ENCODE data around the gene PLEKHD1. TPM values are rescaled to one million over a fixed set of nuclear protein-coding genes. Genes with fewer than 3 reads are reported as not detected.
"Not testable (repeated sequence)": the region's sequence is repeated elsewhere in the genome, so short reads cannot be mapped to it uniquely, and the experiment has no call there.

The PLEKHD1 gene
- total RNA-seq, 1 donor from 2014 or later = 0.48 TPM

GRCh38 chr14:69473946-69474345, 10.6 kb upstream of the PLEKHD1 start:
- H3K9me3 Mint-ChIP-seq = no peaks in the 10 kb centered on the region
- no peak for DNase-seq (ENCODE audit: extremely low spot score, unreplicated experiment)
- H3K36me3 Mint-ChIP-seq = no peaks in the 10 kb centered on the region
- TF ChIP-seq, protein P1, sequence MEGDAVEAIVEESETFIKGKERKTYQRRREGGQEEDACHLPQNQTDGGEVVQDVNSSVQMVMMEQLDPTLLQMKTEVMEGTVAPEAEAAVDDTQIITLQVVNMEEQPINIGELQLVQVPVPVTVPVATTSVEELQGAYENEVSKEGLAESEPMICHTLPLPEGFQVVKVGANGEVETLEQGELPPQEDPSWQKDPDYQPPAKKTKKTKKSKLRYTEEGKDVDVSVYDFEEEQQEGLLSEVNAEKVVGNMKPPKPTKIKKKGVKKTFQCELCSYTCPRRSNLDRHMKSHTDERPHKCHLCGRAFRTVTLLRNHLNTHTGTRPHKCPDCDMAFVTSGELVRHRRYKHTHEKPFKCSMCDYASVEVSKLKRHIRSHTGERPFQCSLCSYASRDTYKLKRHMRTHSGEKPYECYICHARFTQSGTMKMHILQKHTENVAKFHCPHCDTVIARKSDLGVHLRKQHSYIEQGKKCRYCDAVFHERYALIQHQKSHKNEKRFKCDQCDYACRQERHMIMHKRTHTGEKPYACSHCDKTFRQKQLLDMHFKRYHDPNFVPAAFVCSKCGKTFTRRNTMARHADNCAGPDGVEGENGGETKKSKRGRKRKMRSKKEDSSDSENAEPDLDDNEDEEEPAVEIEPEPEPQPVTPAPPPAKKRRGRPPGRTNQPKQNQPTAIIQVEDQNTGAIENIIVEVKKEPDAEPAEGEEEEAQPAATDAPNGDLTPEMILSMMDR (conservative IDR thresholded peaks at IDR 0.05) = no peak
- H3K4me3 Mint-ChIP-seq = no peak overlapping the region
- peaks cover 8% of the 10 kb centered on the region for H3K27me3 Mint-ChIP-seq
- no peaks in the 10 kb centered on the region for H3K4me1 Mint-ChIP-seq (ENCODE audit: unreplicated experiment)
- no peak overlapping the region for H3K27ac Mint-ChIP-seq

DNA sequence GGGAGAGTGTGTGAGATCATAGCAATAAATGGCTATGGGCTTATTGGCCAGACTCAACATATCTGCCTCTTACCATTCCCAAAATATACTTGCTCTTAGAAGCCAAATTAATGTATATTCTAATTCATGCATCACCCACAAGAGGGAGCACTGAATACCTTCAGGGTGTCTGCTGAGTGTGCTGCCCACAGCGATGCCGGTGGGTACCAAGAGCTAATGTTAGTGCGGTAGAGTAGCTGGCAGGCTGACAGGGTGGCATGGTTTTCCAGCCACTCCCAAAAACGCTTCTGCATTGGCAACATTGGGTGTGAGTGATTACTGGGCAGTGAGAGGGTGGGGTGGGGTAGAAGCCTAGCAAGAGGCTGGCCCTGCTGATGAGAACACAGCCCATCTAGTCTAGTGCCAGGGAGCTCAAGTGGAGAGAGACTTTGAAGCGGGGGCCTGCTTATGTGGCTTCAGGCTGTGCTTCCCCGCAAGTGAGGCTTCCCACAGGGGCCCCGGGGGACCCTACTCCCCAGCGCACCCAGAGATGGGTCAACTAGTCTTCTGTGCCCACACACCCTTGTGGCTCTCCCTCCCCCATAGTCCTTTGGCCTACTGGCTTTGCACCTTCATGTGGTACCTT, 9.2 kb upstream of the PLEKHD1 start:
- DNase-seq (ENCODE audit: extremely low spot score, unreplicated experiment) = no peak
- TF ChIP-seq, protein P1 (conservative IDR thresholded peaks at IDR 0.05) = peak; percentile 66
- H3K27ac Mint-ChIP-seq = no peak overlapping the region
- no peaks in the 10 kb centered on the region for H3K9me3 Mint-ChIP-seq
- H3K27me3 Mint-ChIP-seq = peaks cover 18% of the 10 kb centered on the region
- H3K4me1 Mint-ChIP-seq (ENCODE audit: unreplicated experiment) = no peaks in the 10 kb centered on the region
- H3K4me3 Mint-ChIP-seq = no peak overlapping the region
- H3K36me3 Mint-ChIP-seq = no peaks in the 10 kb centered on the region

DNA sequence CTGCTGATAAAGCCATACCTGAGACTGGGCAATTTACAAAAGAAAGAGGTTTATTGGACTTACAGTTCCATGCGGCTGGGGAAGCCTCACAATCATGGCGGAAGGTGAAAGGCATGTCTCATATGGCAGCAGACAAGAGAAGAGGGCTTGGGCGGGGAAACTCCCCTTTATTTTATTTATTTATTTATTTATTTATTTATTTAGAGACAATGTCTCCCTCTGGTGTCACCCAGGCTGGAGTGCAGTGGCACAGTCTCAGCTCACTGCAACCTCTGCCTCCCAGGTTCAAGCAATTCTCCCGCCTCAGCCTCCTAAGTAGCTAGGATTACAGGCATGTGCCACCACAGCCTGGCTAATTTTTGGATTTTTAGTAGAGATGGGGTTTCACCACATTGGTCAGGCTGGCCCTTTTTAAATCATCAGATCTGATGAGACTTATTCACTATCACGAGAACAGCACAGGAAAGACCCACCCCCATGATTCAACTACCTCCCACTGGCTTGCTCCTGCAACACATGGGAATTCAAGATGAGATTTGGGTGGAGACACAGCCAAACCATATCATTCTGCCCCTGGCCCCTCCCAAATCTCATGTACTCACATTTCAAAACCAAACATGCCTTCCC, 7.6 kb upstream of the PLEKHD1 start:
- not testable (repeated sequence) for H3K4me1 Mint-ChIP-seq (ENCODE audit: unreplicated experiment); H3K27ac Mint-ChIP-seq; H3K9me3 Mint-ChIP-seq; H3K4me3 Mint-ChIP-seq; DNase-seq (ENCODE audit: extremely low spot score, unreplicated experiment); H3K36me3 Mint-ChIP-seq
- H3K27me3 Mint-ChIP-seq = peaks cover 27% of the 10 kb centered on the region
- TF ChIP-seq, protein P1 (conservative IDR thresholded peaks at IDR 0.05) = peak; percentile 38

DNA sequence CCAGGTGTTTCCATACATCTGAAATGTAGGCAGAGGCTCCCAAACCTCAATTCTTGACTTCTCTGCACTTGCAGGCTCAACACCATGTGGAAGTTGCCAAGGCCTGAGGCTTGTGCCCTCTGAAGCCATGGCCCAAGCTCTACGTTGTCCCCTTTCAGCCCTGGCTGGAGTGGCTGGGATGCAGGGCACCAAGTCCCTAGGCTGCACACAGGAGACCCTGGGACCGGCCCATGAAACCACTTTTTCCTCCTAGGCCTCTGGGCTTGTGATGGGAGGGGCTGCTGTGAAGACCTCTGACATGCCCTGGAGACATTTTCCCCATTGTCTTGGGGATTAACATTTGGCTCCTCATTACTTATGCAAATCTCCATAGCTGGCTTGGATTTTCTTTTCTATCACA, 6.5 kb upstream of the PLEKHD1 start:
- H3K4me3 Mint-ChIP-seq; H3K4me1 Mint-ChIP-seq (ENCODE audit: unreplicated experiment); H3K36me3 Mint-ChIP-seq; DNase-seq (ENCODE audit: extremely low spot score, unreplicated experiment); H3K27ac Mint-ChIP-seq; H3K9me3 Mint-ChIP-seq: not testable (repeated sequence)
- peaks cover 38% of the 10 kb centered on the region for H3K27me3 Mint-ChIP-seq

DNA sequence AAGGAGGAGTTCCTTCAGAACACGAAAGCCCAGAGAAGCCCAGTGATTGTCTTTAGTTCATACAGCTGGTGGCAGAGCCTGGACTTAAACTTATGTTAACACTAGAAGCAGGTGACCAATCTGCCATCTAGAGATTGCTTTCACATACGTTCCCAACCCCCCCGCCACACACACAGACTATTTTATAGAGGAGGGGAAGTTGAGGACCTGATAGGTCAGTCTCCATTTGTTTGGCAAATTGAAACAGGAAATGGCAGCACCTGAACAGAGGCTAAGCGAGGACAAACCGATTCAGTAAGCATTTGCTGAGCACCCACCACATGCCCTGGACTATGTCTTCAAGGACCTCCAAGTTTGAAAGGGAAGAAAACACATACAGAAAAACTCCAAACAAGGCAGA, 4.8 kb upstream of the PLEKHD1 start:
- H3K4me1 Mint-ChIP-seq (ENCODE audit: unreplicated experiment) = peaks cover 4% of the 10 kb centered on the region
- TF ChIP-seq, protein P1 (conservative IDR thresholded peaks at IDR 0.05) = no peak
- DNase-seq (ENCODE audit: extremely low spot score, unreplicated experiment) = no peak
- H3K9me3 Mint-ChIP-seq = no peaks in the 10 kb centered on the region
- H3K27ac Mint-ChIP-seq = no peak overlapping the region
- H3K27me3 Mint-ChIP-seq = peaks cover 49% of the 10 kb centered on the region
- no peak overlapping the region for H3K4me3 Mint-ChIP-seq
- no peaks in the 10 kb centered on the region for H3K36me3 Mint-ChIP-seq

GRCh38 chr14:69480136-69480535, 4.4 kb upstream of the PLEKHD1 start:
- Mint-ChIP-seq H3K36me3 (no peaks in the 10 kb centered on the region), H3K27ac (no peak overlapping the region), H3K4me3 (no peak overlapping the region), H3K9me3 (no peaks in the 10 kb centered on the region), H3K4me1 (ENCODE audit: unreplicated experiment) (peaks cover 4% of the 10 kb centered on the region), H3K27me3 (peaks cover 53% of the 10 kb centered on the region)
- TF ChIP-seq, protein P1 (conservative IDR thresholded peaks at IDR 0.05) = no peak
- no peak for DNase-seq (ENCODE audit: extremely low spot score, unreplicated experiment)
